Body of pancreas (tissue), 4 donors: ENCODE data around the gene WIPF3.

ENCODE experiments used
- POLR2A ChIP-seq, 3 donors: fragments of 450-650 bp; IDR thresholded peaks; one replicate each; pipeline ENCODE4 v1.6.1; 2016; ENCODE audit warnings: antibody characterized with exemption in 3 of 3, mild to moderate bottlenecking in 2 of 3
- TF ChIP-seq, protein P1 (sequence below), 7 experiments: fragments of 450-650 bp in 4 of 7; fragments of 200-600 bp in 3 of 7; sonication (generic) in 3 of 7; IDR thresholded peaks; one replicate each; pipeline ENCODE4 v1.5.1; 2016 to 2019; ENCODE audit warnings: antibody characterized with exemption in 7 of 7

DNA sequence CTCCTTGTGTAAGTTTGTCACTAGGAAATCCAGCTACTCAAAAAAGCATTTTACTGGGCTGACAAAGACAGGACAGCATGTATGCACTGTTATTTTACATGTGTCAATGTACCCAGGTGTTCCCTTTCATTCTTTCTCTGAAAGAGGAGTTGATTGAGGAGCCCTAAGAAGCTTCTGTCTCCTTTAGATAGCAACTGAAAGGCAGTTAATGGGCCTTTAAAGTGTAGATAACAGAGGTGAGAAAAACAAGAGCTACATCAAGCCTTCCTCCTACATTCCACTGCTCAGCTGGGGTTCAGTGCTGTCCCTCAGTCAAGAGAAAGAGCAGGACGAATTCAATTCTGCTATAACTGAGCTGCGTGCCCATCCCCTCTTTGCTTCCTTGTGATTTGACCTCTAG is 12.8 kb upstream of the WIPF3 start:
- TF ChIP-seq, protein P1, sequence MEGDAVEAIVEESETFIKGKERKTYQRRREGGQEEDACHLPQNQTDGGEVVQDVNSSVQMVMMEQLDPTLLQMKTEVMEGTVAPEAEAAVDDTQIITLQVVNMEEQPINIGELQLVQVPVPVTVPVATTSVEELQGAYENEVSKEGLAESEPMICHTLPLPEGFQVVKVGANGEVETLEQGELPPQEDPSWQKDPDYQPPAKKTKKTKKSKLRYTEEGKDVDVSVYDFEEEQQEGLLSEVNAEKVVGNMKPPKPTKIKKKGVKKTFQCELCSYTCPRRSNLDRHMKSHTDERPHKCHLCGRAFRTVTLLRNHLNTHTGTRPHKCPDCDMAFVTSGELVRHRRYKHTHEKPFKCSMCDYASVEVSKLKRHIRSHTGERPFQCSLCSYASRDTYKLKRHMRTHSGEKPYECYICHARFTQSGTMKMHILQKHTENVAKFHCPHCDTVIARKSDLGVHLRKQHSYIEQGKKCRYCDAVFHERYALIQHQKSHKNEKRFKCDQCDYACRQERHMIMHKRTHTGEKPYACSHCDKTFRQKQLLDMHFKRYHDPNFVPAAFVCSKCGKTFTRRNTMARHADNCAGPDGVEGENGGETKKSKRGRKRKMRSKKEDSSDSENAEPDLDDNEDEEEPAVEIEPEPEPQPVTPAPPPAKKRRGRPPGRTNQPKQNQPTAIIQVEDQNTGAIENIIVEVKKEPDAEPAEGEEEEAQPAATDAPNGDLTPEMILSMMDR (IDR thresholded peaks at IDR 0.05), result no peak
- TF ChIP-seq POLR2A (IDR thresholded peaks at IDR 0.05), result no peak
